Fibroblast of lung (primary cell): ENCODE measurements around the gene FAM219B. TPM values are rescaled to one million over a fixed set of nuclear protein-coding genes. Genes with fewer than 3 reads are reported as not detected.

Source experiments
- DNase-seq, 2 donors: peaks; one replicate each; pipeline versions ENCODE4 v3.0.0 to v3.0.0-alpha.2; 2010; ENCODE audit warnings: low read depth in 2 of 2
- H2AFZ ChIP-seq: 2 replicates; pipeline ENCODE4 v1.5.1; 2012; ENCODE audit warnings: low read length, control low read depth, inconsistent platforms
- H3K27ac ChIP-seq: 2 replicates; pipeline ENCODE4 v1.5.1; 2011; ENCODE audit warnings: low read length, control low read depth; ENCODE audit not compliant: insufficient read depth
- H3K27me3 ChIP-seq: 2 replicates; pipeline ENCODE4 v1.5.1; 2011; ENCODE audit warnings: mild to moderate bottlenecking, low read length; ENCODE audit not compliant: control insufficient read depth, insufficient read depth
- H3K36me3 ChIP-seq: 2 replicates; pipeline ENCODE4 v1.5.1; 2011; ENCODE audit warnings: low read length; ENCODE audit not compliant: control insufficient read depth, insufficient read depth
- H3K4me1 ChIP-seq: 2 replicates; pipeline ENCODE4 v1.5.1; 2011; ENCODE audit warnings: low read length; ENCODE audit not compliant: control insufficient read depth, insufficient read depth; ENCODE audit errors: extremely low read depth
- H3K4me2 ChIP-seq: 2 replicates; pipeline ENCODE4 v1.5.1; 2011; ENCODE audit warnings: low read length, control low read depth; ENCODE audit not compliant: insufficient read depth; ENCODE audit errors: extremely low read depth
- H3K4me3 ChIP-seq, 4 experiments: fragments of 200-600 bp in 1 of 4; sonication (generic) in 1 of 4; replicated peaks in 1 of 4; 2 replicates each; pipeline ENCODE4 v1.5.1; 2011 to 2016; ENCODE audit warnings: low read length in 4 of 4, low read depth in 3 of 4, mild to moderate bottlenecking in 3 of 4, control low read depth in 2 of 4, inconsistent platforms in 1 of 4, mixed read lengths in 1 of 4; ENCODE audit not compliant: insufficient read depth in 1 of 4; ENCODE audit errors: control extremely low read depth in 1 of 4
- H3K79me2 ChIP-seq: 2 replicates; pipeline ENCODE4 v1.5.1; 2012; ENCODE audit warnings: mild to moderate bottlenecking, low read length, inconsistent platforms; ENCODE audit not compliant: control insufficient read depth, insufficient read depth
- H3K9ac ChIP-seq: 2 replicates; pipeline ENCODE4 v1.5.1; 2011; ENCODE audit warnings: mild to moderate bottlenecking, low read length, control low read depth; ENCODE audit not compliant: insufficient read depth
- H3K9me3 ChIP-seq: 2 replicates; pipeline ENCODE4 v1.5.1; 2012; ENCODE audit warnings: low read depth, low read length; ENCODE audit not compliant: control insufficient read depth, insufficient read depth
- H4K20me1 ChIP-seq: 2 replicates; pipeline ENCODE4 v1.5.1; 2011; ENCODE audit warnings: low read length; ENCODE audit not compliant: control insufficient read depth, insufficient read depth; ENCODE audit errors: extremely low read depth
- EZH2 ChIP-seq: IDR thresholded peaks from 2 replicates; pipeline ENCODE4 v1.5.1; 2012; ENCODE audit warnings: low read length, control low read depth, mild to moderate bottlenecking; ENCODE audit errors: missing control alignments
- polyA plus RNA-seq, 2 donors: library from polyadenylated mRNA; depleted of rRNA in 1 of 2; stranded (reverse) in 1 of 2; unstranded in 1 of 2; fragments of >200 nt; gene quantifications; 2 replicates each; pipeline ENCODE4 v1.2.1, GENCODE V29; 2011 to 2012; ENCODE audit warnings: missing spikeins in 1 of 2
- total RNA-seq: library from RNA; depleted of rRNA; stranded (reverse); fragments of >200 nt; gene quantifications from 2 replicates; pipeline ENCODE4 v1.2.1, GENCODE V29; 2014
- TF ChIP-seq, protein P1 (sequence below), 2 donors: IDR thresholded peaks in 1 of 2; conservative IDR thresholded peaks in 1 of 2; 1 replicate in 1 of 2; 2 replicates in 1 of 2; pipeline ENCODE4 v1.5.1; 2011 to 2012; ENCODE audit warnings: low read length in 2 of 2, control low read depth in 1 of 2, inconsistent platforms in 1 of 2, low read depth in 1 of 2, mild to moderate bottlenecking in 1 of 2

The FAM219B gene
- total and polyA plus RNA-seq, 2 donors (not counting 1 experiment from before 2014, with no cell fraction given): 35.3 to 53.8 TPM

DNA sequence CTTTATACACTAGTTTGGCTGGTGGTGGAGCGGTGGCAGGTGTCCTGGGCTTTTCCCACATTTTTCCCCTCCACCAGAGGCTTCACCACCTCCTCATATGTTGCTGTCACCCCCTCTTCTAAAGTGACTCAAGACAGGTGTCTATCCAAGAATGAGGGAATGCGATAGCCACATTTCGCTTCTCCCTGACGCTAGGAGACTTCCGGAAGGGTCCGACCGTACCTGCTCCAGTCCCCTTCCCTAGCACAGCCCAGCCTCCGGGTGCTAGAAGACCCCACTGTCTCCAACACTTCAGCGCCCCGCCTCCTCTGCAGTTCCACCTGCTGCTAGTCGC is 34.0 kb downstream of the FAM219B start:
- peak overlapping the region; percentile 95 for H3K4me2 ChIP-seq
- H4K20me1 ChIP-seq: no peaks in the 10 kb centered on the region
- H3K79me2 ChIP-seq: peaks cover 33% of the 10 kb centered on the region

DNA sequence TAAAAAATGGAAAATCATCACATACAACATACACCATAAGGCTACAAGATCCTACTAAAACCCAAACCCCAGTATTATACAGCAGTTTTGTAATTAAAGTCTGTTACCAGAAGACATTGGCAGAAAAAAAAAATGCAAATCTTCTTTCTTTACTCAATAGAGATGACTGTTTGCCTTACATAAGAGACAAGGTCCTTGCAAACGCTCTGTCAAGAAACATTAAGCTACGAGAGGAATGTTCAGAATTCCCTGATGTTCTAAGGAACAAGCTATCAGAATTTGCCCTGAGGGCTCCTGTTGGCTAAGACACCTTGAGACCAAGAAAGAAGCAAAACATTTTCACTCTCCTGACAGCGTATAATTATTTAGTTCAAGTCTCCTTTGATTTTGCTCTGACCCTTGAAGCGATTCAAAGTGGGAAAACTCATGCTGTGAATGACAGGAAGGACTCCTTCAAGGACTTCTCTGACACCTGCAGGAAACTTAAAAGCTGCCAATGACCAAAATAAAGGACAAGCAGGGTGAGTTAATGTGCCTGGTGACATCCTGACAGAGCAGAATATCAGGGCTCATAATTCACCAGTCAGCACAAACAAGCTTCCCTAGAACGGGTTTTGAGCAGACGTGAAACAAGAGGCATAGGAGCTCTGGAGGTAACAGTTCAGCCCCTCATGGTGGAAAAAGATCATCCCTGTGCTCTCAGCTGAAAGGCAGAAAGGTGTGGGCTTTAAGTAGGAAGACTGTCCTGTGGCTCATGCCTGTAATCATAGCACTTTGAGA is 36.0 kb downstream of the FAM219B start:
- Histone ChIP-seq H3K4me1 (peaks cover 4% of the 10 kb centered on the region), H3K4me2 (no peak overlapping the region), H3K9ac (no peak overlapping the region), H3K36me3 (no peaks in the 10 kb centered on the region), H2AFZ (no peak overlapping the region), H3K9me3 (no peaks in the 10 kb centered on the region), H3K27me3 (no peaks in the 10 kb centered on the region), H3K4me3 (peak overlapping the region in 1 of 4 experiments; percentile 2), H3K79me2 (peaks cover 37% of the 10 kb centered on the region), H3K27ac (no peak overlapping the region), H4K20me1 (no peaks in the 10 kb centered on the region)
- no peak for DNase-seq
- TF ChIP-seq, protein P1, sequence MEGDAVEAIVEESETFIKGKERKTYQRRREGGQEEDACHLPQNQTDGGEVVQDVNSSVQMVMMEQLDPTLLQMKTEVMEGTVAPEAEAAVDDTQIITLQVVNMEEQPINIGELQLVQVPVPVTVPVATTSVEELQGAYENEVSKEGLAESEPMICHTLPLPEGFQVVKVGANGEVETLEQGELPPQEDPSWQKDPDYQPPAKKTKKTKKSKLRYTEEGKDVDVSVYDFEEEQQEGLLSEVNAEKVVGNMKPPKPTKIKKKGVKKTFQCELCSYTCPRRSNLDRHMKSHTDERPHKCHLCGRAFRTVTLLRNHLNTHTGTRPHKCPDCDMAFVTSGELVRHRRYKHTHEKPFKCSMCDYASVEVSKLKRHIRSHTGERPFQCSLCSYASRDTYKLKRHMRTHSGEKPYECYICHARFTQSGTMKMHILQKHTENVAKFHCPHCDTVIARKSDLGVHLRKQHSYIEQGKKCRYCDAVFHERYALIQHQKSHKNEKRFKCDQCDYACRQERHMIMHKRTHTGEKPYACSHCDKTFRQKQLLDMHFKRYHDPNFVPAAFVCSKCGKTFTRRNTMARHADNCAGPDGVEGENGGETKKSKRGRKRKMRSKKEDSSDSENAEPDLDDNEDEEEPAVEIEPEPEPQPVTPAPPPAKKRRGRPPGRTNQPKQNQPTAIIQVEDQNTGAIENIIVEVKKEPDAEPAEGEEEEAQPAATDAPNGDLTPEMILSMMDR (conservative IDR thresholded peaks at IDR 0.05 in 1 of 2, IDR thresholded peaks at IDR 0.05 in 1 of 2; ENCODE audit: low read depth in 1 of 2, low read length in 2 of 2): no peak
- TF ChIP-seq EZH2: no peak

More for the DNA sequence above, 34.0 kb downstream of the FAM219B start:
- Histone ChIP-seq H3K9ac (peak overlapping the region; percentile 98), H3K4me1 (no peaks in the 10 kb centered on the region), H3K36me3 (no peaks in the 10 kb centered on the region), H3K9me3 (no peaks in the 10 kb centered on the region), H3K27me3 (no peaks in the 10 kb centered on the region), H2AFZ (peak overlapping the region; percentile 57), H3K27ac (peak overlapping the region; percentile 99), H3K4me3 (peak overlapping the region; percentile 69 to 99 (median 94))
- TF ChIP-seq, protein P1 (conservative IDR thresholded peaks at IDR 0.05 in 1 of 2, IDR thresholded peaks at IDR 0.05 in 1 of 2; ENCODE audit: low read depth in 1 of 2, low read length in 2 of 2): no peak
- no peak for TF ChIP-seq EZH2
- no peak for DNase-seq

DNA sequence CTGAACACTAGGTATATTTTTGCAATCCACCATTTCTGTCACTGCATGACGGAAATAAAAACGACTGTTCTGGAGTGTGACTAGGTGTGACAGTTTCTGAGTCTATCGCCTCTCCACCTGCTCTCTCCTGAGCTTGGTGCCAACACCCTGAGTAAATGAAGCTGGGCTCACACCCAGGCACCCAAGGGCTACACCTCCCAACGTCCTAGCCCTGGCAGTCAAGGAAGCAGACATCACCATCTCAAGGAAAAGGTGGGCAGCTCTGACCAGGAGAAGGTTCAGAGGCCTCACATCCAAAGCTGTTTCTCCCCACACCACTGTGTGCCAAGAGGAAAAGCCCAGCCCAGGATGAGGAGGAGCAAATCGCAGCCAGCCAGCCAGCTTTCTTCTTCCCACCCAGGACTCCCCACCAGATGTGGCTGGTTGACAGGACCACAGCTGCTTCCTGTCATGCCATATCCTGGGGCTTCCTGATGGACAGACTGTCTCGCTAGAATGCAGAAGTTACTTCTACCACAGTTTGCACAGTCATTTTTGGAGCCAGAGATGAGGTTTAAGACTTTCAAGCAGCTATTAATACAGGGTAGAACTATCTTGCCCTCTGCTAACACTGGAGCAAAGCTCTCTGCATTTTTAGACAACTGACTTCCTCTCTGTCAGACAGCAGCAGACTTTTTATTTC is 36.8 kb downstream of the FAM219B start:
- no peaks in the 10 kb centered on the region for H3K9me3 ChIP-seq
- no peak for TF ChIP-seq EZH2
- TF ChIP-seq, protein P1 (conservative IDR thresholded peaks at IDR 0.05 in 1 of 2, IDR thresholded peaks at IDR 0.05 in 1 of 2; ENCODE audit: low read depth in 1 of 2, low read length in 2 of 2): no peak
- no peak overlapping the region for H3K27ac ChIP-seq
- H3K4me1 ChIP-seq: peaks cover 4% of the 10 kb centered on the region
- H3K4me3 ChIP-seq: peak overlapping the region in 1 of 4 experiments; percentile 11
- peak in 1 of 2 donors; percentile 60 for DNase-seq
- no peak overlapping the region for H3K9ac ChIP-seq
- H3K27me3 ChIP-seq: no peaks in the 10 kb centered on the region
- peaks cover 37% of the 10 kb centered on the region for H3K79me2 ChIP-seq
- H3K4me2 ChIP-seq: peak overlapping the region; percentile 59
- no peak overlapping the region for H2AFZ ChIP-seq
- no peaks in the 10 kb centered on the region for H3K36me3 ChIP-seq
- no peaks in the 10 kb centered on the region for H4K20me1 ChIP-seq
